ENCODE results near the gene BPIFB6. TPM values are rescaled to one million over a fixed set of nuclear protein-coding genes. Genes with fewer than 3 reads are reported as not detected.

Gene BPIFB6
- total RNA-seq, 4 donors from 2014 or later = not detected

GRCh38 chr20:33053291-33054106, 22.1 kb downstream of the BPIFB6 start, which contains the start of gene BPIFB3:
TSS of gene BPIFB3 (plus strand) at chr20:33053903. CDS start at chr20:33055436, 1,533 bp downstream.
- no peak for TF ChIP-seq CTCF (IDR thresholded peaks at IDR 0.05; ENCODE audit: low read depth)

- TF ChIP-seq CTCF (IDR thresholded peaks at IDR 0.05; ENCODE audit: low read depth) = no peak
Measured at GRCh38 chr20:33054381-33054780, 22.9 kb downstream of the BPIFB6 start.

GRCh38 chr20:33054791-33055190, 23.3 kb downstream of the BPIFB6 start:
- no peak for TF ChIP-seq CTCF (IDR thresholded peaks at IDR 0.05; ENCODE audit: low read depth)

- no peak for TF ChIP-seq CTCF (IDR thresholded peaks at IDR 0.05; ENCODE audit: low read depth)
Measured at GRCh38 chr20:33059136-33059535, 27.7 kb downstream of the BPIFB6 start.

GRCh38 chr20:33059741-33060390, 28.4 kb downstream of the BPIFB6 start:
- TF ChIP-seq CTCF (IDR thresholded peaks at IDR 0.05; ENCODE audit: low read depth) = no peak

- no peak for TF ChIP-seq CTCF (IDR thresholded peaks at IDR 0.05; ENCODE audit: low read depth)
Measured at GRCh38 chr20:33061658-33062028, 30.2 kb downstream of the BPIFB6 start.

- no peak for TF ChIP-seq CTCF (IDR thresholded peaks at IDR 0.05; ENCODE audit: low read depth)
Measured at GRCh38 chr20:33062105-33062824, 30.8 kb downstream of the BPIFB6 start.
